BLaER1 treated with 17β-estradiol and CSF1 and Interleukin-3, amounts not matched to agents 10 nM and 100 nM (cell line): ENCODE measurements around the gene TPRKB.
"Not testable (repeated sequence)": the region's sequence is repeated elsewhere in the genome, so short reads cannot be mapped to it uniquely, and the experiment has no call there.

ENCODE experiments used
- H3K27ac ChIP-seq, 11 experiments: shearing (Covaris generic); formaldehyde crosslinking; 2 replicates each; pipeline ENCODE4 v1.8.1; 2022
- H3K27me3 ChIP-seq, 11 experiments: shearing (Covaris generic); formaldehyde crosslinking; 2 replicates each; pipeline ENCODE4 v1.8.1; 2022
- H3K36me3 ChIP-seq, 11 experiments: shearing (Covaris generic); formaldehyde crosslinking; 2 replicates each; pipeline ENCODE4 v1.8.1; 2022
- H3K4me1 ChIP-seq, 10 experiments: shearing (Covaris generic); formaldehyde crosslinking; 2 replicates each; pipeline ENCODE4 v1.8.1; 2022
- H3K4me2 ChIP-seq, 11 experiments: shearing (Covaris generic); formaldehyde crosslinking; 2 replicates each; pipeline ENCODE4 v1.8.1; 2022
- H3K4me3 ChIP-seq, 10 experiments: shearing (Covaris generic); formaldehyde crosslinking; 2 replicates each; pipeline ENCODE4 v1.8.1; 2022
- H3K9ac ChIP-seq, 11 experiments: shearing (Covaris generic); formaldehyde crosslinking; 2 replicates each; pipeline ENCODE4 v1.8.1; 2022
- H3K9me3 ChIP-seq, 11 experiments: shearing (Covaris generic); formaldehyde crosslinking; replicated peaks in 1 of 11; 2 replicates each; pipeline ENCODE4 v1.8.1; 2022
- H4K20me1 ChIP-seq, 11 experiments: shearing (Covaris generic); formaldehyde crosslinking; 2 replicates each; pipeline ENCODE4 v1.8.1; 2022
- Cebpa-rat ChIP-seq, 11 experiments: shearing (Covaris generic); IDR thresholded peaks; 2 replicates each; pipeline ENCODE4 v1.8.1; 2022

The TPRKB gene

DNA sequence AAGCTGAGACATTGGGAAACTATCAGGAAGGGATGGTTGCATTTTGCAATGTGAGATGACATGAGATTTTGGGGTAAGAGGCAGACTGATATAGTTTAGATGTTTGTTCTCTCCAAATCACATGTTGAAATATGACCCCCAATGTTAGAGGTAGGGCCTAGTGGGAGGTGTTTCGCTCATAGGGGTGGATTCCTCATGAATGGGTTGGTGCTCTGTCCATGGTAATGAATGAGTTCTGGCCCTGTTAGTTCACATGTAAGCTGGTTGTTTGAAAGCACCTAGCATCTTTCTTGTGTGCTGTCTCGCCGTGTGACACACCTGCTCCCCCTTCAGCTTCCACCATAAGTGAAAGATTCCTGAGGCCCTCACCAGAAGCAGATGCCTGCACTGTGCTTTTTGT, 37.7 kb downstream of the TPRKB start:
- H3K4me3 ChIP-seq, result no peak overlapping the region
- peak overlapping the region in 2 of 11 experiments; percentile 35 to 73; a peak in 2 of 22 replicates for H3K4me2 ChIP-seq

DNA sequence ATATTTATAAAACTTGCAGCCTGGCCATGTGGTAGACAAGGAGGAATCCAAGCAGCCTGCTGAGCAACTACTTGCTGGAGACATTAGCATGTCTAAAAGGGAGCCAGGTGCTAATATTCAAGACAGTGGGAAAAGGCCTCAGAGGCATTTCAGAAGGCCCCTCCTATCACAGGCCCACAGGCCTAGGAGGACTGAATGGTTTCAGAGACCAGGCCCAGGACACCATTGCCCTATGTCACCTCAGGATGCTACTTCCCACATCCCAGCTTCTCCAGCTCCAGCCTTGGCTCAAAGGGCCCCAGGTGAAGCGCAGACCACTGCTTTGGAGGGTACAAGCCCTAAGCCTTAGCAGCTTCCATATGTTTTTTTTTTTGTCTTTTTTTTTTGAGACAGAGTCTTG, 39.0 kb downstream of the TPRKB start:
- Histone ChIP-seq H3K9me3 (peaks cover 15 to 23% (median 20%) of the 10 kb centered on the region in 11 experiments), H3K4me3 (no peak overlapping the region), H3K27ac (no peak overlapping the region), H3K9ac (no peak overlapping the region), H4K20me1 (no peaks in the 10 kb centered on the region), H3K36me3 (no peaks in the 10 kb centered on the region), H3K27me3 (no peaks in the 10 kb centered on the region), H3K4me1 (peaks cover 0 to 26% (median 0%) of the 10 kb centered on the region in 10 experiments; a peak in 4 of 20 replicates), H3K4me2 (no peak overlapping the region)
- no peak for TF ChIP-seq Cebpa-rat (IDR thresholded peaks at IDR 0.05)

More for the DNA sequence above, 37.7 kb downstream of the TPRKB start:
- H4K20me1 ChIP-seq, result no peaks in the 10 kb centered on the region
- no peak overlapping the region for H3K9ac ChIP-seq
- H3K27ac ChIP-seq, result no peak overlapping the region
- H3K9me3 ChIP-seq, result peaks cover 15 to 23% (median 20%) of the 10 kb centered on the region in 11 experiments
- no peak for TF ChIP-seq Cebpa-rat (IDR thresholded peaks at IDR 0.05)
- H3K36me3 ChIP-seq, result no peaks in the 10 kb centered on the region
- peaks cover 0 to 38% (median 0%) of the 10 kb centered on the region in 10 experiments; a peak in 4 of 20 replicates for H3K4me1 ChIP-seq
- H3K27me3 ChIP-seq, result no peaks in the 10 kb centered on the region

- TF ChIP-seq Cebpa-rat (IDR thresholded peaks at IDR 0.05), result no peak
- H3K4me2 ChIP-seq, result no peak overlapping the region
- H3K36me3 ChIP-seq, result no peaks in the 10 kb centered on the region
- H4K20me1 ChIP-seq, result no peaks in the 10 kb centered on the region
- no peak overlapping the region for H3K27ac ChIP-seq
- H3K4me1 ChIP-seq, result peaks cover 0 to 26% (median 0%) of the 10 kb centered on the region in 10 experiments; a peak in 4 of 20 replicates
- no peaks in the 10 kb centered on the region for H3K27me3 ChIP-seq
- H3K9me3 ChIP-seq, result peaks cover 15 to 23% (median 20%) of the 10 kb centered on the region in 11 experiments
- H3K9ac ChIP-seq, result no peak overlapping the region
- no peak overlapping the region for H3K4me3 ChIP-seq
Measured at GRCh38 chr2:73697606-73698005, 39.5 kb downstream of the TPRKB start.

- not testable (repeated sequence) for H4K20me1 ChIP-seq, H3K36me3 ChIP-seq, H3K27ac ChIP-seq, H3K4me2 ChIP-seq, H3K4me3 ChIP-seq, H3K9ac ChIP-seq, H3K27me3 ChIP-seq
- Histone ChIP-seq H3K9me3 (peaks cover 15 to 23% (median 20%) of the 10 kb centered on the region in 11 experiments), H3K4me1 (peaks cover 0 to 26% (median 0%) of the 10 kb centered on the region in 10 experiments; a peak in 4 of 20 replicates)
Measured at GRCh38 chr2:73696985-73697384, 40.2 kb downstream of the TPRKB start.

- peaks cover 15 to 23% (median 20%) of the 10 kb centered on the region in 11 experiments for H3K9me3 ChIP-seq
- H3K36me3 ChIP-seq, H3K27me3 ChIP-seq, H3K27ac ChIP-seq, H3K4me2 ChIP-seq, H3K9ac ChIP-seq, H4K20me1 ChIP-seq, H3K4me3 ChIP-seq: not testable (repeated sequence)
- peaks cover 0 to 25% (median 0%) of the 10 kb centered on the region in 10 experiments; a peak in 4 of 20 replicates for H3K4me1 ChIP-seq
Measured at GRCh38 chr2:73696521-73696920, 40.6 kb downstream of the TPRKB start.

GRCh38 chr2:73690372-73691088, 46.6 kb downstream of the TPRKB start:
- not testable (repeated sequence) for H3K27ac ChIP-seq, H4K20me1 ChIP-seq, H3K36me3 ChIP-seq, H3K9ac ChIP-seq, H3K4me1 ChIP-seq, H3K9me3 ChIP-seq, H3K27me3 ChIP-seq, H3K4me2 ChIP-seq, H3K4me3 ChIP-seq

GRCh38 chr2:73688494-73688893, 48.7 kb downstream of the TPRKB start:
- not testable (repeated sequence) for H3K4me2 ChIP-seq, H4K20me1 ChIP-seq, H3K36me3 ChIP-seq, H3K4me3 ChIP-seq, H3K27me3 ChIP-seq, H3K9ac ChIP-seq, H3K4me1 ChIP-seq, H3K27ac ChIP-seq, H3K9me3 ChIP-seq

DNA sequence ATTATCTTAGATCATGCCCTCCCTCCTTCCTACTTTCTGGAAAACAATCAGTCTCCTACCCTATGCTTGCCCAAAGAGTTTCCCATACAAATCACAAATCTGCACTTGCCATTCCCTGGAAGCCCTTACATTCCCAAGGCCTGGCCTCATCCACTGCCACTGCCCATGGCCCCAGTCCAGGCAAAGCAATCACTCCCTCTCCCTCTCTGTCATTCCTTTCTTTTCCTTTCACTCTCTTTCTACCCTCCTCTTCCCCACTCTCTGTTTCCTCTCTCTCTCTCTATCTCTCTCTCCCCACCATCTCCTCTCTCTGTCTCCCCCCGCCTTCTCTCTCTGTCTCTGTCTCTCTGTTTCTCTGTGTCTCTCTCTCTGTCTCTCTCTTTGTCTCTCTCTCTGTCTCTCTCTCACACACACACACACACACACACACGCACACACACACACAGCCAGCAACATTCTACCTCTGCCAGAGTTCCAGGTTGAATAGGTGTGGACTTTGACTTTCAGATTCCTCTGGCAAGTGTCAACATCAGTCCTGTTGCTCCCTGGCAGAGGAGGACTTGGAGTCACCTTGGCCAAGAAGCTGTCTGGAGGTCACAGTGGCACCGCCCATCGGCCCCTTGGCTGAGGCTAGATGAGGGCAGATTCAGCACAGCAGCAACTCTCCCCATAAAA, 51.2 kb downstream of the TPRKB start:
- Histone ChIP-seq H3K4me3 (no peak overlapping the region), H3K9me3 (peaks cover 0 to 6% (median 0%) of the 10 kb centered on the region in 11 experiments; a peak in 2 of 22 replicates), H4K20me1 (no peaks in the 10 kb centered on the region), H3K27me3 (no peaks in the 10 kb centered on the region), H3K4me2 (no peak overlapping the region), H3K27ac (no peak overlapping the region), H3K9ac (no peak overlapping the region), H3K4me1 (peaks cover 0 to 4% (median 0%) of the 10 kb centered on the region in 10 experiments; a peak in 1 of 20 replicates), H3K36me3 (no peaks in the 10 kb centered on the region)
- TF ChIP-seq Cebpa-rat (IDR thresholded peaks at IDR 0.05), result no peak

DNA sequence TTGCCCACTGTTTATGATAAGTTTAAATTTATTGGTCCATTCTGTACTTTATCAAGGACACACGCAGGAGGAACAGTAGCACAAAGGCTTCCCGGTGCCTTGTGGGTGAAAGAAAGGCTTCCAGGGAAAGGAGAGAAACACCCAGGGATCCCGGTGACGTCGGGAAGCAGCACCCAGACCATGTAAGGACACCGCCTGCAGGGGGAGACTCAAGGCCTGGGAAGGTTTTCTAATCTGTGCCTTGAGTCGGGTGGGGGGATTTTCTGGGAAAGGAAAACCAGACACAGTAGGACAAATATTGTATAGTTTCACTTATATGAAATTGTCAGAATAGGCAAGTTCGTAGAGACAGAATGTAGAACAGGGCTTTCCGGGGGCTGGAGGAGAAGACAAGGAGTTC, 52.2 kb downstream of the TPRKB start:
- not testable (repeated sequence) for H3K27ac ChIP-seq, H3K4me2 ChIP-seq, H3K27me3 ChIP-seq, H4K20me1 ChIP-seq, H3K36me3 ChIP-seq, H3K4me1 ChIP-seq, H3K9me3 ChIP-seq, H3K9ac ChIP-seq, H3K4me3 ChIP-seq

GRCh38 chr2:73684325-73684724, 52.8 kb downstream of the TPRKB start:
- not testable (repeated sequence) for H3K36me3 ChIP-seq, H3K9ac ChIP-seq, H3K27me3 ChIP-seq, H3K4me2 ChIP-seq, H4K20me1 ChIP-seq, H3K27ac ChIP-seq, H3K4me1 ChIP-seq, H3K9me3 ChIP-seq, H3K4me3 ChIP-seq

GRCh38 chr2:73679951-73680571, 57.1 kb downstream of the TPRKB start:
- H3K9me3 ChIP-seq, H3K27me3 ChIP-seq, H3K4me3 ChIP-seq, H3K9ac ChIP-seq, H3K36me3 ChIP-seq, H3K27ac ChIP-seq, H4K20me1 ChIP-seq, H3K4me2 ChIP-seq: not testable (repeated sequence)
- peaks cover 5 to 15% (median 11%) of the 10 kb centered on the region in 10 experiments; a peak in 19 of 20 replicates for H3K4me1 ChIP-seq
